Dermis lymphatic vessel endothelial cell (primary cell): Measurements from ENCODE around the gene ZNF136. TPM values are rescaled to one million over a fixed set of nuclear protein-coding genes. Genes with fewer than 3 reads are reported as not detected.

ENCODE experiments used
- total RNA-seq: library from RNA; depleted of rRNA; stranded (reverse); fragments of >200 nt; gene quantifications from 2 replicates; pipeline ENCODE4 v1.2.1, GENCODE V29; 2014

ZNF136 gene
- 7.0 and 8.7 TPM in 2 replicates for total RNA-seq

DNA sequence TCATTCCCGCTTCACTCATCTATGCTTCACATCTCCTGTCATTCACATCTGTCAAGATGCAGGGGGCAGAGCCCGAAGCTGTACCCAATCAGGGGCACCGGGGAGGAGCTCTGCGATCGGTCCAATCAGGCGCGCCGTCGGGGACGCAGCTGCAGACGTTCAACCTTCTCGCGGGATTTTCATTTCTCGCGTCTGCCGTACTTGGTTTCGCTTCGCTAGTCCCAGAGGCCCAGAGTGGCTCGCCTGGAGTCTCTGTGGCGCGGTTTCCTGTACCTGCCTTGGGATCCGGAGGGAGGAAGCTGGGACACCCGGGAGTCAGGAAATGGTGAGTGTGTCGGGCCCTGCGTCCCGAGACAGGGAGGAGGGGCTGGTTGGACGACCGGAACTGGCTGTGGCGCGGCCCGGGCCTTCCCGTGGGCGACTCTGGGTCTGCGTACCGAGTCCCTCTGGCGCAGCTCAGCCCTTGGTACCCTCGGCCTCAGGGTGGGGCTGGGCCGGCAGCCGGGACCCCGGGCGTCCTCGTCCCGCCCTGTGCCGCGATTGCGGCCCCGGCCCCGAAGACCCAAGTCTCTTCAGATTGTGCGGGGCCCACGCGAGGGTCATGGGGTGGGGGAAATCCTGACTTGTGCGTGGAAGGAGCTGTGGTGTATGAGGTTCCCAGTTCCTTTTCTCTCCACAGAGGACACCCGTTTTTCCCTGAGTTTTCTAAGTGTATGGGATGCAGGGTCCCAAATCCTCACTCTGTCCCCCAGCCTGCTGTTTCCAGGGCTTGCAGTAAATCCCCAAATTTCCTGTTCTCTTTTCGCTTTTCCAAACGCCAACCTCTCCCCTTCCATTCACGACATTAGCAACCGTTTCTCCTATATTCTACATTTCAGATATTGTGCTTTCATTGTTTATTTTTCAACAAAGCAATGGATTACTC is at the start of gene ZNF136:
TSS of gene ZNF136 (plus strand) at position 215 of the 925 bp plus-strand sequence. CDS start at position 323, 108 bp downstream.

DNA sequence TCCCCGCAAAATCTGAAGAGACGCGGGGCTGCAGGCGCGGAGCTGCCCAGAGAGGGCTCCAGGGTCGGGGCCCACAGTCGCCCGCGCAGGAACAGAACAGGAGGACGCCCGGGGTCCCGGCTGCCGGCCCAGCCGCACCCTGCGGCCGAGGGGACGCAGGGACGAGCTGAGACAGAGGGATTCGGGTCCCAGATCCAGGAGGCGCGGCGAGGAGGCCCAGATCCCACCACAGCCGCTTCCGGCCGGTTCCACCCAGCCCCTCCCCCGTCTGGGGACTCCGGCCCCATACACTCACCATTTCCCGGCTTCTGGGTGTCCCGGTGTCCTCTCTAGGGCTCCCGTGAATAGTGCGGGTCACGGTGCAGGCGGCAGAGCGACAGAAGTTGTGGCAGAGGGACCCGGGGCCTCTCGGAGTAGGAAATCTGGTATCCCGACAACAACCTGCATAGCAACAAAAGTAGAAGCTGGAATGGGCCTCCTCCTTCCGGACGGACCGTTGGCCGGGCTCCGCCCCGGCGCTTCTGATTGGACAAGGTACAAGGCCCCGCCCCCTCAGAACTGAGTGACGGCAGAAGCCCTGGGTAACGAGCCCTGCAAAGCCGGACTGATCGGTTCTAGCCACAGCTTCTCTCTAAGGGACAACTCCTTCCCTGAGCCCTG is 22.9 kb upstream of the ZNF136 start, which contains the start of gene ZNF20:
TSS of gene ZNF20 (minus strand) at position 466 of the 660 bp plus-strand sequence. CDS start at position 298, 168 bp downstream.

DNA sequence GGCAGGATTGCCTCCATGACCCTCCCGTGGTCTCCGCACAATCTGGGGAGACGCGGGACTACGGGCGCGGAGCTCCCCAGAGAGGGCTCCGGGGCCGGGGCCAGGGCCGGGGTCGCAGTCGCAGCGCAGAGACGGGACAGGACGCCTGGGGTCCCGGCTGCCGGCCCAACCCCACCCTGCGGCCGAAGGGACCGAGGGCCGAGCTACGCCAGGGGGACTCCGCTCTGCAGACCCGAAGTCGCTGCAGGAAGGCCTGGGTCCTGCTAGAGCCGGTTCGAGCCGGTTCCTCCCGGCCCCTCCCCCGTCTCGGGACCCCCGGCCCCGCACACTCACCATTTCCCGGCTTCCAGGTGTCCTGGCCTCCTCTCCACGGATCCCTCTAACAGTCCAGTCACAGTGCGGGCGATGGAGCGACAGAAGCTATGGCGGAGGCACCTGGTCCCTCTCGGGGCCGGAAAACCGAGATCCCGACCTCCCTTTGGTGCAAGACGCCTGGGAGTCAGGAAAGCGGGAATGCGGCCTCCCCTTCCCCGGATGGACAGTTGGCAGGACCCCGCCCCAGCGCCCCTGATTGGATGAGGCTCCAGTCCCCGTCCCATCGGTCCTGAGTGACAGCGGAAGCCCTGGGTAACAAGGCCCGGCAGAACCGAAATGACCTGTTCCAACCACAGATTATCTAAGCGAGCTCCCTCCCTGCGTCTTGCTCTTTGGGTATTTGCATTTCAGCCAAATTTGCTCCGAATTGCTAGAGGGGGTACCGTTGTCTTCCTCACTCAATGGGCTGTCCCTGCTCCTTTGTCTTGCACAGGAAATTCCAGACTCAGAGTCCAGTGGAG is 6.5 kb upstream of the ZNF136 start, which contains the start of gene ZNF625:
TSS of gene ZNF625 (minus strand) at position 512 of the 836 bp plus-strand sequence. CDS start at position 336, 176 bp downstream.

Other genes with a start within 250 kb of the ZNF136 start
- gene ZNF700, start 238.0 kb upstream of the ZNF136 start, total RNA-seq, result 5.2 and 7.8 TPM in 2 replicates
- 0.33 and 0.60 TPM in 2 replicates for gene ZNF763, start 198.1 kb upstream of the ZNF136 start, total RNA-seq
- gene ZNF433, start 127.4 kb upstream of the ZNF136 start, total RNA-seq, result 1.4 and 1.5 TPM in 2 replicates
- gene ZNF878, start 110.1 kb upstream of the ZNF136 start, total RNA-seq, result 0.11 and 0.26 TPM in 2 replicates
- gene ZNF844, start 98.4 kb upstream of the ZNF136 start, total RNA-seq, result 1.5 and 2.9 TPM in 2 replicates
- 2.6 and 5.4 TPM in 2 replicates for gene ZNF20, start 22.7 kb upstream of the ZNF136 start, total RNA-seq
- gene ZNF625, start 6.4 kb upstream of the ZNF136 start, total RNA-seq, result 11.1 and 12.0 TPM in 2 replicates
- gene ZNF44, start 131.8 kb downstream of the ZNF136 start, total RNA-seq, result 4.4 and 6.2 TPM in 2 replicates
- gene ZNF563, start 170.5 kb downstream of the ZNF136 start, total RNA-seq, result 1.2 and 2.0 TPM in 2 replicates
- 0.65 and 1.9 TPM in 2 replicates for gene ZNF442, start 202.6 kb downstream of the ZNF136 start, total RNA-seq
- gene ZNF799, start 238.2 kb downstream of the ZNF136 start, total RNA-seq, result 7.2 and 8.9 TPM in 2 replicates